Body of pancreas (tissue), 4 donors: Measurements from ENCODE around the gene DDRGK1.

Experiments
- POLR2A ChIP-seq, 3 donors: fragments of 450-650 bp; IDR thresholded peaks; one replicate each; pipeline ENCODE4 v1.6.1; 2016; ENCODE audit warnings: antibody characterized with exemption in 3 of 3, mild to moderate bottlenecking in 2 of 3
- TF ChIP-seq, protein P1 (sequence below), 7 experiments: fragments of 450-650 bp in 4 of 7; fragments of 200-600 bp in 3 of 7; sonication (generic) in 3 of 7; IDR thresholded peaks; one replicate each; pipeline ENCODE4 v1.5.1; 2016 to 2019; ENCODE audit warnings: antibody characterized with exemption in 7 of 7

DNA sequence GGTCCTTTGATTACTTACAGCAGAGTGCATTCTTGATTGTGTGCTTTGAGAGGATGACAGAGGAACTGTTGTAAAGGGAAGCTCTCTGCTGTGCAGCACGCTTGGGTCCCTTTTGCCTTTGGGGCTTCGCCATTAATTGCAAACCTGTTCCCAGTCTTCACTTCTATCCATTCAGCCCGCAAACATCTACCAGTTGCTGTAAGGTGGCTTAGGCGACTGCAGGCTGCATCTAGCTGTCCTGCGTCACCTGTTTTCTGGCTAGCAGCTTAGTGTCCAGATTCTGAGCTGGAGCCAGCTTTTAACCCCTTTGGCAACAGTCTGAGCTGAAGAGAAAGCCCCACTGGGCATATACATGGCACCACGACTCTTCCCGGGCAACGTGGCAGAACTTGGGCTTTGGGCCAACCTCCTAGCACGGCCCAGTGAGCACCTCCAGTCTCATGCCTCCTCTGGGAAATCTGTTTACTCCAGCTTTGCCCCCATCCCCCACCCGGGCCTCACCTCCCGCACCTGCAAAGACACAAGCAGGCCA lies 42.3 kb downstream of the DDRGK1 start:
- TF ChIP-seq, protein P1, sequence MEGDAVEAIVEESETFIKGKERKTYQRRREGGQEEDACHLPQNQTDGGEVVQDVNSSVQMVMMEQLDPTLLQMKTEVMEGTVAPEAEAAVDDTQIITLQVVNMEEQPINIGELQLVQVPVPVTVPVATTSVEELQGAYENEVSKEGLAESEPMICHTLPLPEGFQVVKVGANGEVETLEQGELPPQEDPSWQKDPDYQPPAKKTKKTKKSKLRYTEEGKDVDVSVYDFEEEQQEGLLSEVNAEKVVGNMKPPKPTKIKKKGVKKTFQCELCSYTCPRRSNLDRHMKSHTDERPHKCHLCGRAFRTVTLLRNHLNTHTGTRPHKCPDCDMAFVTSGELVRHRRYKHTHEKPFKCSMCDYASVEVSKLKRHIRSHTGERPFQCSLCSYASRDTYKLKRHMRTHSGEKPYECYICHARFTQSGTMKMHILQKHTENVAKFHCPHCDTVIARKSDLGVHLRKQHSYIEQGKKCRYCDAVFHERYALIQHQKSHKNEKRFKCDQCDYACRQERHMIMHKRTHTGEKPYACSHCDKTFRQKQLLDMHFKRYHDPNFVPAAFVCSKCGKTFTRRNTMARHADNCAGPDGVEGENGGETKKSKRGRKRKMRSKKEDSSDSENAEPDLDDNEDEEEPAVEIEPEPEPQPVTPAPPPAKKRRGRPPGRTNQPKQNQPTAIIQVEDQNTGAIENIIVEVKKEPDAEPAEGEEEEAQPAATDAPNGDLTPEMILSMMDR (IDR thresholded peaks at IDR 0.05): no peak
- TF ChIP-seq POLR2A (IDR thresholded peaks at IDR 0.05): no peak
